IPS DF 6.9 (cell line): ENCODE data around the gene ASTN2.

Experiments used
- DNase-seq: peaks from one replicate; pipeline ENCODE4 v3.0.0-alpha.2; 2013; ENCODE audit warnings: low read depth, low spot score
- H3K27ac ChIP-seq: one replicate; pipeline ENCODE4 v1.5.1; 2013; ENCODE audit warnings: low read length, control low read depth
- H3K27me3 ChIP-seq: 2 replicates; pipeline ENCODE4 v1.6.1; 2013; ENCODE audit warnings: mild to moderate bottlenecking, low read length; ENCODE audit not compliant: control insufficient read depth, insufficient read depth
- H3K36me3 ChIP-seq: 2 replicates; pipeline ENCODE4 v1.6.1; 2013; ENCODE audit warnings: low read length; ENCODE audit not compliant: control insufficient read depth, insufficient read depth
- H3K4me1 ChIP-seq: 2 replicates; pipeline ENCODE4 v1.6.1; 2013; ENCODE audit warnings: low read length; ENCODE audit not compliant: control insufficient read depth, insufficient read depth
- H3K4me3 ChIP-seq: 2 replicates; pipeline ENCODE4 v1.5.1; 2013; ENCODE audit warnings: mild to moderate bottlenecking, low read length
- H3K9me3 ChIP-seq: 2 replicates; pipeline ENCODE4 v1.6.1; 2013; ENCODE audit warnings: low read length, inconsistent platforms; ENCODE audit not compliant: control insufficient read depth, insufficient read depth
- WGBS: extraction: QIAGEN DNeasy Blood & Tissue Kit; methylation state at CpG from one replicate; pipeline ENCODE4 v1.1.7; 2013; ENCODE audit warnings: mixed read lengths, missing lambda C conversion rate; ENCODE audit not compliant: insufficient read length, insufficient coverage; 5-methylcytosine and 5-hydroxymethylcytosine counted together

The ASTN2 gene

DNA sequence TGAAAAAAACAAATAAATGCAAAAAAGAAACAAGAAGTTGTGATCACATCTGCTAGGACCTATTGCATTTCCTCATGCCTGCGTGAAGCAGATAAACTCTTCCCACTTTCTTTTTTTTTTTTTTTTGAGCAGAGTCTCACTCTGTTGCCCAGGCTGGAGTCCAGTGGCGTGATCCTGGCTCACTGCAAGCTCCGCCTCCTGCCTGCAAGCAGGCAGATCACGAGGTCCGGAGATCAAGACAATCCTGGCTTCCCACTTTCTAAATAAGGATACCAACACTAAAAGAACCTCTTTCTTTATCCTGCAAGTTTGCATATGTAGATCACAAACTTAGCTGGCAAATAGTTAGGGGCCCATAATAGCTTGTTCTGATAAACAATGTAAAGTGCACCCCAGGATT lies 128.6 kb downstream of the ASTN2 start:
- no CpG with 5 or more reads among the region's 5 CpGs for WGBS
- DNase-seq, result no peak
- no peaks in the 10 kb centered on the region for H3K4me1 ChIP-seq
- H3K9me3 ChIP-seq, result no peaks in the 10 kb centered on the region
- no peak overlapping the region for H3K4me3 ChIP-seq
- no peaks in the 10 kb centered on the region for H3K27me3 ChIP-seq
- no peak overlapping the region for H3K27ac ChIP-seq
- no peaks in the 10 kb centered on the region for H3K36me3 ChIP-seq

DNA sequence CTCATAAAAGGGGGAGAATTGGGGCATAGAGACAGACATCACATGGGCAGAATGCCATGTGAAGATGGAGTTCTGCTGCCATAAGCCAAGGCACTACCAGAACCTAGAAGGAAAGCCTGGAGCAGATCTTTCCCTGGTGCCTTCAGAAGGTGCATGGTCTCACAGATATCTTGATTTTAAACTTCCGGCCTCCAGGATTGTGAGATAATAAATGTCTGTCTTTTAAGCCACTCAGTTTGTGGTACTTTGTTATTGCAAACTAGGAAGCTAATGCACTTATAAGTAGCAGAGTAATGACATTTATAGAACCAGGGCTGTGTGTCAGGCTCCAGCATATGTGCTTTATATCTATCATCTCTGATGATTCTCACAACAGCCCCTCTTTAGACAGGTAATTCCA lies 130.4 kb downstream of the ASTN2 start:
- Histone ChIP-seq H3K4me1 (no peaks in the 10 kb centered on the region), H3K9me3 (no peaks in the 10 kb centered on the region), H3K27ac (no peak overlapping the region), H3K36me3 (no peaks in the 10 kb centered on the region), H3K27me3 (no peaks in the 10 kb centered on the region), H3K4me3 (no peak overlapping the region)
- DNase-seq, result no peak
- WGBS, result no CpG with 5 or more reads among the region's 1 CpG

DNA sequence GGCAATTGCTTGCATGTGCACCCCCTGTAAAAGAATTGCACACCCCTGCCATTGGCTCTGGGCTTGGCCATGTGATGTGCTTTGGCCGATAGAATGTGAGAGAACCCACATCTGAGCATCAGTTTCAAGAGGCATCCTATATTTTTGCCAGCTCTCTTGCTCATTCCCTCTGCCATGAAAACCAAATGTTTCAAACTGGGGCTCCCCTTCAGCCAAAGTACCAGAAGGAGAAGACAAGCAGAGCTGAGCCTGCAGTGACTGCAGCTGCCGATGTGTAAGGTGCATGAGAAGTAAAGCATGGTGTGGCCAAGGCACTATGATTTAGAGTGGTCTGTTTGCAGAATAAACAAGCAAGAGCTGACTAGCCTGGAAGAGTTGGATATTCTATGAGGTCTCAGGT lies 132.3 kb downstream of the ASTN2 start:
- Histone ChIP-seq H3K9me3 (no peaks in the 10 kb centered on the region), H3K27ac (no peak overlapping the region), H3K4me3 (no peak overlapping the region), H3K4me1 (no peaks in the 10 kb centered on the region), H3K27me3 (no peaks in the 10 kb centered on the region), H3K36me3 (no peaks in the 10 kb centered on the region)
- no peak for DNase-seq
- no CpG with 5 or more reads among the region's 2 CpGs for WGBS

DNA sequence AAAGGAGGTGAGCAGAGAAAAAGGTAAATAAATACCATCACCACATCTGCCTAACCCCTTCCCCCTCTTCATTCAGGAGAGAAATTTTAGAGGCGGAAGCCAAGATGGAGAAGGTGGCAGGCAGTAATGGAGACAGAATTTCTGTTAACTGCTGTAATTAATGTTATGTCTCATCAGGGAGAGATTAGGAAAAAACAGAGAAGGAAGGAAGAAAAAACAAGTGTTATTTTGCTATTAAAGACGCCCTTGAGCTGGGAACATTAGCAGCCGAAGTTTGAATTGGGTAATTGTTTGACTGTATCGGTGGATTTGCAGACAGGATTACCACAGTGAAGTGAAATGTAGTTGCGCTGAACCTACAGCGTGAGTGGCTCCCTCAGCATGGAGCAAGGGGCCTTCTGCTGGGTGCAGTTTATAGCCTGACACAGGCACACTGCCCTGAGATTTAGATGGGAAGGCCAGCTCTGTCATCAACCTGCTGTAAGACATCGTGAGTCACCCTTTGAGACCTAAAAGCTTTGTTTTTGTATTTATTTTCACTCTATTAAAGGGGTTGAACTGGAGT lies 136.3 kb downstream of the ASTN2 start:
- Histone ChIP-seq H3K36me3 (no peaks in the 10 kb centered on the region), H3K4me3 (no peak overlapping the region), H3K4me1 (no peaks in the 10 kb centered on the region), H3K27me3 (no peaks in the 10 kb centered on the region), H3K9me3 (no peaks in the 10 kb centered on the region), H3K27ac (no peak overlapping the region)
- no CpG with 5 or more reads among the region's 7 CpGs for WGBS
- no peak for DNase-seq

DNA sequence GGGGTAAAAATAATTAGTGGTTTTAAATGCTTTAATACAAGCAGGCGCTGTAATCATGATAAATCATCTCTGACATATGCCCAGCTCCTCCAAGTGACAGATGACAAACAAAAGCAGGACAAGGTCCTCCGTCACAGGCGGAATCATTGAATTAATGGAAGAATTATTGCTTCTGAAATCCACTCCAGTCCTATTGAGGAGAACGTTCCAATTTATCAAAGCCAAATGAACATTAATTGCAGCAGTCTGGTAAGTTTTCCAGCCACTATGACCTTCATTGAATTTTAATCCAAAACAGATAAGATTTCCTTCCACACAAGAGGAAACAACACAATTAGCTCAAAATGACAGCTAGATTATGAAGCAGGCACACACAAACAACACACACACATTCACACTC lies 136.8 kb downstream of the ASTN2 start:
- no peaks in the 10 kb centered on the region for H3K27me3 ChIP-seq
- WGBS, result no CpG with 5 or more reads among the region's 4 CpGs
- no peak overlapping the region for H3K4me3 ChIP-seq
- no peaks in the 10 kb centered on the region for H3K9me3 ChIP-seq
- H3K36me3 ChIP-seq, result no peaks in the 10 kb centered on the region
- H3K27ac ChIP-seq, result no peak overlapping the region
- no peak for DNase-seq
- H3K4me1 ChIP-seq, result no peaks in the 10 kb centered on the region

DNA sequence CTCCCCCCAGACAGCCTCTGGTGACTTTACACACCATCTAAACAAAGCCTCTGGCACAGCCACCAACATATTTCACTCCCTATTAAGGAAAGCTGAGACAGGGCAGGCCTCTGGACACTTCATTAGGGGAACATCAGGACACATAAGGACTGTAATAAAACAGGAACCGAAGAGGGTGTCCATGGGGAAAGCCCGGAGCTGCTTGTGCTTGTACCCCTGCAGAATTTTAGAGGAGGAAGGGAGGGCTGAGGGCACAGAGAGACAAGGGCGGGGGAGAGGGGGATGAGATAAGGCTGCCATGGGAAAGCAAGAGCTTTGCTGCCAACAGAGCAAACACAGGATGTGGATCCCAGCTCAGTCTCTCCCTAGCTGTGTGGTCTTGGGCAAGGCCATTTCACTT lies 138.4 kb downstream of the ASTN2 start:
- Histone ChIP-seq H3K4me3 (no peak overlapping the region), H3K4me1 (no peaks in the 10 kb centered on the region), H3K27me3 (no peaks in the 10 kb centered on the region), H3K27ac (no peak overlapping the region), H3K36me3 (no peaks in the 10 kb centered on the region), H3K9me3 (no peaks in the 10 kb centered on the region)
- no peak for DNase-seq
- WGBS, result no CpG with 5 or more reads among the region's 3 CpGs

- DNase-seq, result no peak
- no CpG with 5 or more reads among the region's 1 CpG for WGBS
- Histone ChIP-seq H3K4me1 (peaks cover 1% of the 10 kb centered on the region; the same call in 1 of the 2 replicates), H3K4me3 (no peak overlapping the region), H3K9me3 (no peaks in the 10 kb centered on the region), H3K36me3 (no peaks in the 10 kb centered on the region), H3K27me3 (no peaks in the 10 kb centered on the region), H3K27ac (no peak overlapping the region)
Measured at GRCh38 chr9:117273612-117274011, 141.2 kb downstream of the ASTN2 start.

- no peaks in the 10 kb centered on the region for H3K9me3 ChIP-seq
Measured at GRCh38 chr9:117268847-117269446, 145.9 kb downstream of the ASTN2 start.

DNA sequence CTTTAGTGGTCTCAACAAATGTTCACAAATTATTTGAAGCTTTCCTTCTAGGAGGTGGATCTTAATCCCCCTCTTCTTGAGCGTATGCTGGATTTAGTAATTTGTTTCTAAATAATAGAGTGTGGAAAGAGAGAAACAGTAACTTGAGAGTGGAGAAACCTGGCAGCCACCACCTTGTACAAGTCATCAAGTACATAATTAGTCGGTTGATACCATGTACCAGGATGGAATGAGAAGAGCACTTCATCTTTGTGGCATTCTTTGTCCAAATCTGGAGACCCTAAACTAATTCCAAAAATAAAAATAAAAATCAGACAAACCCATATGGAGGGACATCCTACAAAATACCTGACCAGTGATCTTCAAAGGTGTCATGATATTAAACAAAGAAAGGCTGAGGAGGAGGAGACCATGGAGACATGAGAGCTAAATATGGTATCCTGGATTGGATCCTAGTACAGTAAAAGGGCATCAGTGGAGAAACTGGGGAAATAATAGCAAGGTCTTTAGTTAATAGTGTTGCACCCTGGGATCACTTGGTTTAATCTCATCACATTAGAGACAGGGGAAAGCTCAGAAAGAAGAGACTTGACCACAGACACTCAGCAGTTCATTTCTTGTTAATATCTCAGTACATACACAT lies 147.9 kb downstream of the ASTN2 start:
- no peak overlapping the region for H3K4me3 ChIP-seq
- no CpG with 5 or more reads among the region's 2 CpGs for WGBS
- DNase-seq, result no peak

More at GRCh38 chr9:117268847-117269446, 145.9 kb downstream of the ASTN2 start:
- no peak overlapping the region for H3K4me3 ChIP-seq
- H3K36me3 ChIP-seq, result no peaks in the 10 kb centered on the region
- H3K27me3 ChIP-seq, result no peaks in the 10 kb centered on the region
- no peak overlapping the region for H3K27ac ChIP-seq
- no peak for DNase-seq
- peaks cover 1% of the 10 kb centered on the region for H3K4me1 ChIP-seq
- WGBS, result no CpG with 5 or more reads among the region's 9 CpGs

DNA sequence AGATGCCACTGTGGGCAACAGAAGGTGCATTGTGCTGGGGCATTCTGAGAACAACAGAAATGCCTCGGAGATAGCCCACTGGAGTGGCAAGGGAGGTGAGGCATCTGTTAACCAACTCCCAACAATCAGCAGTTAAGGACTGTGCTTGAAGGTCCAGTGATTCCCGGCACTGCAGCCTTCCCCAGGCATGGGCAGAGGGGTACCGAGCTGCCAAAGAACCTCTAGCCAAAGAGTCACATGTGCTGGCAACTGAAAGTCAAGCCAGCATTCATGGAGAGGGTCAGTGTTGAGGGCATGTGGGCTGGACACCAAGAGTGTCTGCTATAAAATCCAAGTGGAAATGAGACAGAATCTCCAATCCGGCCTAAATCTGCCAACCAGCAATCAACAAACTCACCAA lies 149.6 kb downstream of the ASTN2 start:
- H3K36me3 ChIP-seq, result no peaks in the 10 kb centered on the region
- WGBS, result no CpG with 5 or more reads among the region's 4 CpGs
- H3K27ac ChIP-seq, result no peak overlapping the region
- DNase-seq, result no peak
- H3K4me1 ChIP-seq, result peaks cover 1% of the 10 kb centered on the region
- H3K4me3 ChIP-seq, result no peak overlapping the region
- H3K9me3 ChIP-seq, result no peaks in the 10 kb centered on the region
- H3K27me3 ChIP-seq, result no peaks in the 10 kb centered on the region

More for the DNA sequence above, 147.9 kb downstream of the ASTN2 start:
- Histone ChIP-seq H3K36me3 (no peaks in the 10 kb centered on the region), H3K27me3 (no peaks in the 10 kb centered on the region), H3K9me3 (no peaks in the 10 kb centered on the region), H3K27ac (no peak overlapping the region), H3K4me1 (peaks cover 1% of the 10 kb centered on the region)
